K562 (cell line): ENCODE data around the gene LRRC25. TPM values are rescaled to one million over a fixed set of nuclear protein-coding genes. Genes with fewer than 3 reads are reported as not detected.

ENCODE experiments used
- ATAC-seq: fragments of 200-7000 bp; cut with Tn5 transposase; 3 replicates; pipeline ENCODE4 v1.9.1; 2020; ENCODE audit warnings: moderate library complexity
- BruUV-seq: library from RNA; stranded (reverse); fragments of 400-500 nt; replicated peaks from 2 replicates; lab custom pipeline; 2021; lab: Mats Ljungman, UMichigan
- CTCF ChIA-PET: fragments of 300-600 bp; formaldehyde crosslinking; extraction: SDS; loops from one replicate; lab custom pipeline; 2021; ENCODE audit warnings: low intra/inter-chr PET ratio; lab: Yijun Ruan, JAX
- POLR2A ChIA-PET: fragments of 300-600, 350-650 bp; sonication (Branson Sonifier 250); formaldehyde crosslinking; extraction: SDS; loops from one replicate; lab custom pipeline; 2021; ENCODE audit warnings: antibody characterized with exemption, inconsistent platforms; lab: Yijun Ruan, JAX
- DNase-seq, 4 experiments: peaks; one replicate each; pipeline versions ENCODE4 v3.0.0 to v3.0.0-alpha.2; 2011 to 2018; ENCODE audit warnings: low spot score in 3 of 4, mixed read lengths in 3 of 4; ENCODE audit errors: extremely low read depth in 1 of 4
- FAIRE-seq: peaks from 2 replicates; lab custom pipeline; 2011; peaks lifted over from hg19 to GRCh38; lab: Jason Lieb, UNC
- H2AFZ ChIP-seq: 2 replicates; pipeline ENCODE4 v1.6.0; 2011; ENCODE audit warnings: low read depth, low read length, control low read depth, inconsistent platforms
- H3K27ac ChIP-seq: fragments of 200-600 bp; 3 replicates; pipeline ENCODE4 v1.8.0; 2011; ENCODE audit warnings: low read depth, mild to moderate bottlenecking, control low read depth, inconsistent platforms, low read length, moderate library complexity, mixed read lengths; ENCODE audit errors: extremely low read depth
- H3K27me3 ChIP-seq, 2 experiments: fragments of 300-600 bp in 1 of 2; 2 replicates in 1 of 2; 3 replicates in 1 of 2; pipeline versions ENCODE4 v1.6.0 to v1.8.0; 2011; ENCODE audit warnings: inconsistent platforms in 2 of 2, low read length in 2 of 2, mild to moderate bottlenecking in 1 of 2, mixed read lengths in 1 of 2, moderate library complexity in 1 of 2; ENCODE audit not compliant: control insufficient read depth in 2 of 2, insufficient read depth in 2 of 2
- H3K36me3 ChIP-seq: fragments of 300-600 bp; 3 replicates; pipeline ENCODE4 v1.8.0; 2011; ENCODE audit warnings: mild to moderate bottlenecking, low read length, inconsistent platforms; ENCODE audit not compliant: control insufficient read depth, insufficient read depth
- H3K4me1 ChIP-seq, 2 experiments: fragments of 200-600 bp in 1 of 2; replicated peaks in 1 of 2; 2 replicates in 1 of 2; 3 replicates in 1 of 2; pipeline versions ENCODE4 v1.5.1 to v1.8.0; 2011; ENCODE audit warnings: inconsistent platforms in 2 of 2, low read length in 2 of 2, mild to moderate bottlenecking in 1 of 2, mixed read lengths in 1 of 2, moderate library complexity in 1 of 2; ENCODE audit not compliant: control insufficient read depth in 2 of 2, insufficient read depth in 2 of 2
- H3K4me2 ChIP-seq: 2 replicates; pipeline ENCODE4 v1.6.1; 2011; ENCODE audit warnings: low read length, control low read depth, inconsistent platforms, mixed read lengths; ENCODE audit not compliant: insufficient read depth
- H3K4me3 ChIP-seq: fragments of 200-600 bp; sonication (generic), shearing (Covaris generic); 2 replicates; pipeline ENCODE4 v1.5.1; 2016; ENCODE audit warnings: control low read depth, inconsistent platforms
- H3K79me2 ChIP-seq: fragments of 200-600 bp; 3 replicates; pipeline ENCODE4 v1.8.0; 2011; ENCODE audit warnings: low read length, inconsistent platforms; ENCODE audit not compliant: control insufficient read depth, insufficient read depth
- H3K9ac ChIP-seq, 2 experiments: 2 replicates each; pipeline versions ENCODE4 v1.6.0 to v1.6.1; 2011; ENCODE audit warnings: low read depth in 2 of 2, low read length in 2 of 2, control low read depth in 1 of 2, inconsistent platforms in 1 of 2, mild to moderate bottlenecking in 1 of 2, mixed read lengths in 1 of 2; ENCODE audit not compliant: insufficient read depth in 1 of 2
- H3K9me1 ChIP-seq: one replicate; pipeline ENCODE4 v1.6.0; 2011; ENCODE audit warnings: inconsistent platforms, mild to moderate bottlenecking, low read length, moderate library complexity; ENCODE audit not compliant: control insufficient read depth, insufficient read depth
- H3K9me3 ChIP-seq: replicated peaks from 2 replicates; pipeline ENCODE4 v1.5.1; 2011; ENCODE audit warnings: low read depth, low read length, inconsistent platforms; ENCODE audit not compliant: control insufficient read depth, insufficient read depth
- H4K20me1 ChIP-seq: replicated peaks from 2 replicates; pipeline ENCODE4 v1.6.1; 2011; ENCODE audit warnings: low read length, inconsistent platforms, mixed read lengths; ENCODE audit not compliant: control insufficient read depth, insufficient read depth
- CBX3 ChIP-seq, 2 experiments: IDR thresholded peaks; 1 replicate in 1 of 2; 2 replicates in 1 of 2; pipeline ENCODE4 v1.6.1; 2012; ENCODE audit warnings: inconsistent platforms in 2 of 2, low read length in 2 of 2, borderline replicate concordance in 1 of 2, control low read depth in 1 of 2
- ETV6 ChIP-seq, 3 experiments: fragments of 150-350 bp in 1 of 3; sonication (generic) in 1 of 3; formaldehyde crosslinking in 1 of 3; IDR thresholded peaks; 2 replicates each; pipeline versions ENCODE4 v1.6.1 to v1.8.0; 2014 to 2022; ENCODE audit warnings: borderline replicate concordance in 2 of 3, low read depth in 2 of 3, antibody characterized with exemption in 1 of 3, low read length in 1 of 3, mild to moderate bottlenecking in 1 of 3, missing genetic modification reagents in 1 of 3
- ILK ChIP-seq: fragments of 450-650 bp; IDR thresholded peaks from 2 replicates; pipeline ENCODE4 v1.6.1; 2016; ENCODE audit warnings: missing genetic modification characterization, low read depth, mild to moderate bottlenecking, missing compliant biosample characterization, moderate library complexity, borderline replicate concordance
- POLR2G ChIP-seq: fragments of 200-400 bp; formaldehyde crosslinking; IDR thresholded peaks from 2 replicates; pipeline ENCODE4 v1.6.1; 2017; ENCODE audit warnings: low read depth, mild to moderate bottlenecking, antibody characterized with exemption, low read length, moderate library complexity
- WGBS: fragments of 100-300 bp; shearing (Covaris generic); methylation state at CpG from one replicate; pipeline ENCODE4 v1.1.6; 2016; ENCODE audit warnings: low coverage, mixed read lengths; ENCODE audit not compliant: insufficient coverage; ENCODE audit errors: missing lambda C conversion rate; 5-methylcytosine and 5-hydroxymethylcytosine counted together
- in situ Hi-C: fragments of 300-500 bp; cut with MboI; formaldehyde crosslinking; loops from 4 replicates; pipeline ENCODE4 v1.15.0; 2018; ENCODE audit warnings: inconsistent platforms, mixed read lengths
- intact Hi-C: fragments of 100-400 bp; cut with micrococcal nuclease; formaldehyde crosslinking; loops from 2 replicates; pipeline ENCODE4 v1.14.2; 2022
- polyA plus RNA-seq, 8 experiments: library from polyadenylated mRNA; depleted of rRNA in 4 of 8; stranded (reverse) in 5 of 8; unstranded in 3 of 8; fragments of >200 nt; fragmentation: Nextera tagmentation in 2 of 8; fragmentation: Illumina TruSeq in 1 of 8; extraction: Ambion mirVana in 2 of 8; extraction: Trizol in 1 of 8; gene quantifications; 2 replicates each; pipeline versions ENCODE4 v1.2.1 to v1.2.3, GENCODE V29; 2011 to 2014; ENCODE audit warnings: inconsistent platforms in 1 of 8, missing spikeins in 1 of 8
- total RNA-seq, 7 experiments: library from RNA; depleted of rRNA in 6 of 7; stranded (reverse); fragments of >200 nt in 6 of 7; fragmentation: Illumina TruSeq in 2 of 7; extraction: Trizol in 2 of 7; gene quantifications; 2 replicates each; pipeline versions ENCODE4 v1.2.1 to v1.2.3, GENCODE V29; 2011 to 2021; ENCODE audit warnings: low replicate concordance in 1 of 7
- TF ChIP-seq, protein P1 (sequence below): sonication (generic); formaldehyde crosslinking; IDR thresholded peaks from 2 replicates; pipeline ENCODE4 v1.8.1; 2023; ENCODE audit warnings: mild to moderate bottlenecking, missing genetic modification reagents

LRRC25 gene
- total and polyA plus RNA-seq, 9 of the 15 experiments (the other 6 are each of a cell fraction or from before 2014, with no cell fraction given) = 0.07 to 0.36 (median 0.10) TPM; not detected in 3

DNA sequence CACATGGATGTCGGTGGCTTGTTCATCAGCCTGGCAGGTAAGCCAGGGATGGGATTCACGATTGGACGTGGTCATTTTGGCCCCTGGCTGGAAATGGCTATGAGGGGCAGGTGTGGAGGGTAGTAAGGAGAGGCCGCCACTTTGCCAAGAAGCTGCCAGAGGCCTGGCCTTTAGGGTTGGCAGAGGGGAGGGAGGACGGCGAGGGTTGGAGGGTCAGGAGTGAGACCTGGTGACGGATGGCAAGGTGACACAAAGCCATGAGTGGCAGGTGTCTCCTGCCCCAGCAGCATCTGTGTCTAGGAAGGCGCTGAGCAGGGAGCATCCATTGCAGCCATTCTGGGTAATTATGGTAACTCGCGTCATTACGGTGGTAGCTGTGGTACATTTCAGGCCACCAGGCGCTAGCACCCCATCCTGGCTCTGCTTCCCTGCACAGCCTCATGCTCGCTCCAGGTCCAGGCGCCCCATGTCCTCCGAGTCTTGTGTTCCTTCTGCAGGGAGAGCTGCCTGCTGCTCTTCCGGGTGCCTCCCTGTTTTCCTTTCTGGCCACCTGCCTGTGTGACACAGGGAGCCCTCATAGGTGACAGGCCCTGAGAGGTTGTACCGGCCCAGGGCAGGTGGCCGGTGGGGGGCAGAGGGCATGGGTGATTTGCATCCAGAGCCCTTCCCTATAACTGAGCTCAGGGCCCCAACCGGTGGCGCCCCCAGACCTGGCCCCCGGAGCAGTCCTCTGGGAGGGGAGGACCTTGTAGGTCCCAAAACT, 26.0 kb upstream of the LRRC25 start:
- Histone ChIP-seq H3K79me2 (peaks cover 89% of the 10 kb centered on the region), H3K4me3 (no peak overlapping the region)
- FAIRE-seq (no peak), ATAC-seq (no peak)
- 93% methylated on average over 13 of the region's 21 CpGs for WGBS
- TF ChIP-seq CBX3 (IDR thresholded peaks at IDR 0.05; ENCODE audit: borderline replicate concordance in 1 of 2, low read length in 2 of 2) (no peak), POLR2G (0 out of 2 replicates have a peak, but pooled peaks have one; percentile 40), ILK (tag) (no peak), ETV6 (IDR thresholded peaks at IDR 0.05; ENCODE audit: borderline replicate concordance in 1 of 2, low read depth in 2 of 2, low read length in 1 of 2) (no peak), ETV6 (CRISPR knock-in tag; IDR thresholded peaks at IDR 0.05; ENCODE audit: borderline replicate concordance) (no peak)
- TF ChIP-seq, protein P1, sequence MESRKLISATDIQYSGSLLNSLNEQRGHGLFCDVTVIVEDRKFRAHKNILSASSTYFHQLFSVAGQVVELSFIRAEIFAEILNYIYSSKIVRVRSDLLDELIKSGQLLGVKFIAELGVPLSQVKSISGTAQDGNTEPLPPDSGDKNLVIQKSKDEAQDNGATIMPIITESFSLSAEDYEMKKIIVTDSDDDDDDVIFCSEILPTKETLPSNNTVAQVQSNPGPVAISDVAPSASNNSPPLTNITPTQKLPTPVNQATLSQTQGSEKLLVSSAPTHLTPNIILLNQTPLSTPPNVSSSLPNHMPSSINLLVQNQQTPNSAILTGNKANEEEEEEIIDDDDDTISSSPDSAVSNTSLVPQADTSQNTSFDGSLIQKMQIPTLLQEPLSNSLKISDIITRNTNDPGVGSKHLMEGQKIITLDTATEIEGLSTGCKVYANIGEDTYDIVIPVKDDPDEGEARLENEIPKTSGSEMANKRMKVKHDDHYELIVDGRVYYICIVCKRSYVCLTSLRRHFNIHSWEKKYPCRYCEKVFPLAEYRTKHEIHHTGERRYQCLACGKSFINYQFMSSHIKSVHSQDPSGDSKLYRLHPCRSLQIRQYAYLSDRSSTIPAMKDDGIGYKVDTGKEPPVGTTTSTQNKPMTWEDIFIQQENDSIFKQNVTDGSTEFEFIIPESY (CRISPR knock-in tag) = peak; percentile 14; the same call in 1 of the 2 replicates
- TF ChIP-seq, all 486 proteins: peak for 2
- in situ Hi-C loops = no loop called here
- peaks cover 53% of the 10 kb centered on the region; the same call in 2 of the 3 replicates for H3K36me3 ChIP-seq
- H3K27me3 ChIP-seq = no peaks in the 10 kb centered on the region
- no TSS peak for BruUV-seq
- peaks cover 23% of the 10 kb centered on the region for H4K20me1 ChIP-seq
- intact Hi-C loops = no loop called here
- no peaks in the 10 kb centered on the region for H3K9me3 ChIP-seq
- peaks cover 30 to 96% of the 10 kb centered on the region in 2 experiments for H3K4me1 ChIP-seq
- H2AFZ ChIP-seq = no peak overlapping the region
- ChIA-PET POLR2A (interaction anchor here (0.6 to 0.7 kb wide), 2 partner anchors 11 to 12 kb away, joined by 3 read pairs; no protein-coding TSS in a partner anchor), CTCF (no interaction called here)
- DNase-seq = no peak
- no peak overlapping the region for H3K27ac ChIP-seq
- no peaks in the 10 kb centered on the region for H3K9me1 ChIP-seq
- H3K4me2 ChIP-seq = no peak overlapping the region
- peak overlapping the region in 1 of 2 experiments; percentile 80; a peak in 2 of 4 replicates for H3K9ac ChIP-seq
